Heart left ventricle (tissue), 16 donors: ENCODE data around the gene BCKDHA. TPM values are rescaled to one million over a fixed set of nuclear protein-coding genes. Genes with fewer than 3 reads are reported as not detected.

Experiments used
- ATAC-seq, 4 donors: fragments of 200-7000 bp; cut with Tn5 transposase; one replicate each; pipeline ENCODE4 v1.9.1; 2020 to 2022; ENCODE audit warnings: moderate library complexity in 4 of 4, mild to moderate bottlenecking in 3 of 4, moderate number of reproducible peaks in 1 of 4
- DNase-seq, 5 donors: peaks; one replicate each; pipeline ENCODE4 v3.0.0-alpha.2; 2020
- H3K27ac ChIP-seq, 12 donors: fragments of 200-600 bp; sonication (generic) in 4 of 12; one replicate each; pipeline versions ENCODE4 v1.5.0 to v1.8.0; 2016 to 2022; ENCODE audit warnings: mild to moderate bottlenecking in 2 of 12
- H3K27me3 ChIP-seq, 9 donors: fragments of 200-600 bp; sonication (generic) in 2 of 9; one replicate each; pipeline versions ENCODE4 v1.5.1 to v1.8.0; 2016 to 2022; ENCODE audit warnings: mild to moderate bottlenecking in 3 of 9
- H3K36me3 ChIP-seq, 9 donors: fragments of 200-600 bp; sonication (generic) in 2 of 9; one replicate each; pipeline versions ENCODE4 v1.5.0 to v1.8.0; 2018 to 2022; ENCODE audit warnings: mild to moderate bottlenecking in 2 of 9
- H3K4me1 ChIP-seq, 12 donors: fragments of 200-600 bp; sonication (generic) in 4 of 12; one replicate each; pipeline versions ENCODE4 v1.5.0 to v1.8.0; 2016 to 2022; ENCODE audit warnings: mild to moderate bottlenecking in 3 of 12
- H3K4me3 ChIP-seq, 12 donors: fragments of 200-600 bp; sonication (generic) in 4 of 12; one replicate each; pipeline versions ENCODE4 v1.5.0 to v1.8.0; 2017 to 2022; ENCODE audit warnings: mild to moderate bottlenecking in 9 of 12, moderate library complexity in 4 of 12
- H3K9me3 ChIP-seq, 12 donors: fragments of 200-600 bp; sonication (generic) in 4 of 12; one replicate each; pipeline versions ENCODE4 v1.5.0 to v1.8.0; 2016 to 2022; ENCODE audit warnings: mild to moderate bottlenecking in 1 of 12
- CTCF ChIP-seq, 12 donors: fragments of 200-600 bp; sonication (generic) in 4 of 12; IDR thresholded peaks; one replicate each; pipeline versions ENCODE4 v1.5.0 to v1.8.0; 2018 to 2022; ENCODE audit warnings: antibody characterized with exemption in 12 of 12, mild to moderate bottlenecking in 5 of 12
- POLR2A ChIP-seq, 2 donors: fragments of 450-650 bp; IDR thresholded peaks; one replicate each; pipeline ENCODE4 v1.6.1; 2017; ENCODE audit warnings: antibody characterized with exemption in 2 of 2, mild to moderate bottlenecking in 2 of 2, moderate library complexity in 2 of 2
- WGBS, 4 donors: extraction: QIAGEN DNeasy Blood & Tissue Kit in 2 of 4; methylation state at CpG; one replicate each; pipeline versions ENCODE4 v1.1.5 to v1.1.7; 2013 to 2018; 5-methylcytosine and 5-hydroxymethylcytosine counted together
- intact Hi-C, 10 donors: fragments of 100-400 bp; cut with DNase I; formaldehyde crosslinking; loops; one replicate each; pipeline versions ENCODE4 v1.11.1 to v1.14.2; 2022
- polyA plus RNA-seq, 2 donors: library from polyadenylated mRNA; stranded (reverse); fragments of 200-250 nt; gene quantifications; one replicate each; pipeline ENCODE4 v1.2.3, GENCODE V29; 2013
- total RNA-seq, 9 donors: library from RNA; depleted of rRNA in 2 of 9; stranded (reverse); fragments of >200 nt in 2 of 9; fragmentation: NEBNext Ultra II Directional in 3 of 9; extraction: Animal tissue kit (Norgen Biotek cat#: 25700) in 3 of 9; gene quantifications; one replicate each; pipeline versions ENCODE4 v1.1.0 to v1.2.4, GENCODE V29; 2016 to 2023
- donor health status: ischemic (EF 13 %, LVEDD 7.1; RV severe dilation, severe dysfunction).
- donor health status: healthy with polysubstance abuse.
- donor health status: DM: no; HTN: yes; CAD: no.
- donor health status: DM: no; HTN: no; CAD: no.
- donor health status: ischemic (EF 25% LVEDD 6.9; RV normal size, moderate dysfunction).
- donor health status: ischemic (EF 25% LVEDD 5.7; RV mildly dilated, moderate dysfunction).
- donor health status: healthy.
- donor health status: DM: yes; HTN: yes; CAD: no.
- donor health status: ischemic (EF 35%, LVEDD 5.7; RV mildly dilated, moderate dysfunction).
- donor health status: nonischemic (EF 11% LVEDD 7.7; RV severe dilation, severe dysfunction).
- donor health status: DM: yes; HTN: yes; CAD: no.
- donor health status: PGD.
- donor health status: ischemic (EF 29% LVEDD 5.4; RV normal size, mild dysfunction).
- donor health status: nonischemic (EF 23%, LVEDD 6.1; RV moderate dilation, normal function).

BCKDHA gene
- total and polyA plus RNA-seq, 11 donors = 32.0 to 149 (median 39.2) TPM

GRCh38 chr19:41421973-41422372 lies 24.4 kb downstream of the BCKDHA start:
- Histone ChIP-seq H3K4me1 (peaks cover 0 to 66% (median 34%) of the 10 kb centered on the region in 12 donors), H3K27me3 (no peaks in the 10 kb centered on the region), H3K27ac (peak overlapping the region in 5 of 12 donors; percentile 4 to 90 (median 23)), H3K36me3 (peaks cover 0 to 92% (median 67%) of the 10 kb centered on the region in 9 donors), H3K9me3 (no peaks in the 10 kb centered on the region), H3K4me3 (no peak overlapping the region)
- DNase-seq (no peak), ATAC-seq (no peak)
- WGBS, 4 donors = 86 to 93% (median 90%) methylated on average over 14 to 20 of the region's 20 CpGs
- intact Hi-C loops = loop anchor here in 1 of 10 donors (10.0 kb wide), 1 partner anchor 107 kb away; the partner anchor contains the start of gene CCDC97
- TF ChIP-seq CTCF (IDR thresholded peaks at IDR 0.05) (no peak), POLR2A (IDR thresholded peaks at IDR 0.05) (no peak)

GRCh38 chr19:41422456-41422855 lies 24.8 kb downstream of the BCKDHA start:
- no peaks in the 10 kb centered on the region for H3K9me3 ChIP-seq
- ATAC-seq = peak in 1 of 4 donors; percentile 12
- no peaks in the 10 kb centered on the region for H3K27me3 ChIP-seq
- H3K27ac ChIP-seq = peak overlapping the region in 4 of 12 donors; percentile 14 to 90 (median 28)
- peaks cover 0 to 71% (median 36%) of the 10 kb centered on the region in 12 donors for H3K4me1 ChIP-seq
- H3K4me3 ChIP-seq = no peak overlapping the region
- intact Hi-C loops = loop anchor here in 1 of 10 donors (10.0 kb wide), 1 partner anchor 108 kb away; the partner anchor contains the start of gene CCDC97
- peak in 1 of 5 donors; percentile 57 for DNase-seq
- peaks cover 0 to 87% (median 62%) of the 10 kb centered on the region in 9 donors for H3K36me3 ChIP-seq
- no peak for TF ChIP-seq CTCF (IDR thresholded peaks at IDR 0.05)
- TF ChIP-seq POLR2A (IDR thresholded peaks at IDR 0.05) = no peak
- 58 to 75% (median 63%) methylated on average over 18 of the region's 18 CpGs for WGBS, 4 donors

- H3K36me3 ChIP-seq = peaks cover 0 to 82% (median 58%) of the 10 kb centered on the region in 9 donors
- WGBS, 4 donors = 85 to 88% (median 85%) methylated on average over 9 to 12 of the region's 12 CpGs
- intact Hi-C loops = loop anchor here in 1 of 10 donors (10.0 kb wide), 1 partner anchor 108 kb away; the partner anchor contains the start of gene CCDC97
Measured at GRCh38 chr19:41422955-41423354, 25.3 kb downstream of the BCKDHA start.

More at GRCh38 chr19:41422955-41423354, 25.3 kb downstream of the BCKDHA start:
- Histone ChIP-seq H3K27ac (peak overlapping the region in 1 of 12 donors; percentile 28), H3K4me3 (no peak overlapping the region), H3K9me3 (no peaks in the 10 kb centered on the region), H3K27me3 (no peaks in the 10 kb centered on the region), H3K4me1 (peaks cover under 1 to 76% (median 39%) of the 10 kb centered on the region in 12 donors)
- TF ChIP-seq POLR2A (IDR thresholded peaks at IDR 0.05) (no peak), CTCF (IDR thresholded peaks at IDR 0.05) (no peak)
- ATAC-seq (no peak), DNase-seq (no peak)
